Measurements from ENCODE around the gene CCDC88C.
"Not testable (repeated sequence)": the region's sequence is repeated elsewhere in the genome, so short reads cannot be mapped to it uniquely, and the experiment has no call there.

CCDC88C gene

DNA sequence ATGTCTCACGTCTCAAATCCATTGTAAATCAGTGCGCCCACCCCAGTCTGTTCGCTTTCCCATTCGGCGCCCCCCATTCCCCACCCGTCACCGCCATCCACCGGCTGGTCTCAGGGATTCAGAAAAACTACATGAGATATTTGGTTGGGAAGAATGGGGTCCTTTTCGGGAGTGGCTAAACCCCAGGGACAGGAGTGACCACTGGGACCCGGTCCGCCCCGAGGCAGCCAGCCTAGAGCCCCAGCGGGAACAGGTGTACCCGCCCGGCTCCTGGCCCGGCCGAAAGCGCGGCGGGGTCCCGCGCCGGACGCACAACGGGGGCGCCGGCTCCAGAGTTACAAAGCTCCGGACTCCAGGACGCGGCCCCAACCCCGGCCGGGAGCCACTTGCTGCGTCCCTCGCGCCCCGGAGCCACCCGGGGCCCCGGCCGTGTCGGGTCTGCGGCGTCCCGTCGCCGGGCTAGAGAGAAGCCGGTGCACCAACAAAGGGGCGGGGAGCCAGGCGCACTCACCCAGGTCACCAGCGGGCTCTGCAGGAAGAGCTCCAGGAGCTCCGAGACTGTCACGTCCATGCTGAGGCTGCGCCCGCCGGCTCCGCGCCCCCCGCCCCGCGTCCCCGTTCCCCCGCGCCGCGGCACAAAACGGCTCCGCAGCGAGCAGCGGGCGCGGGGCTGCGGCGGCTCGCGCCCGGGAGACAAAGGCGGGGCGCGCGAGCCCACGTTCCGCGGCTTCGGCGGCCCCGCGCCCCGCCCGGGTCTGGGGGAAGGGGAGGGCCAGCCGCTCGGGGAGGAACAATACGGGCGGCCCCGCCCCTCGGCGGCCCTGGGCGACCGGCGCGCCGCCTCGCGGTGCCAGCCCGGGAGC, at the start of gene CCDC88C:
Gene CCDC88C (minus strand): TSS at position 701 of the 863 bp plus-strand sequence. CDS start 130 bp downstream, at position 571.
- no peaks in the 10 kb centered on the region for H3K27me3 Mint-ChIP-seq
- peak within 1 kb of the TSS; percentile 99 for H3K27ac Mint-ChIP-seq
- peaks cover 45% of the 10 kb centered on the region for H3K4me1 Mint-ChIP-seq
- H3K4me3 Mint-ChIP-seq, result peak within 1 kb of the TSS; percentile 97
- H3K36me3 Mint-ChIP-seq, result peaks cover 13% of the 10 kb centered on the region
- no peaks in the 10 kb centered on the region for H3K9me3 Mint-ChIP-seq

DNA sequence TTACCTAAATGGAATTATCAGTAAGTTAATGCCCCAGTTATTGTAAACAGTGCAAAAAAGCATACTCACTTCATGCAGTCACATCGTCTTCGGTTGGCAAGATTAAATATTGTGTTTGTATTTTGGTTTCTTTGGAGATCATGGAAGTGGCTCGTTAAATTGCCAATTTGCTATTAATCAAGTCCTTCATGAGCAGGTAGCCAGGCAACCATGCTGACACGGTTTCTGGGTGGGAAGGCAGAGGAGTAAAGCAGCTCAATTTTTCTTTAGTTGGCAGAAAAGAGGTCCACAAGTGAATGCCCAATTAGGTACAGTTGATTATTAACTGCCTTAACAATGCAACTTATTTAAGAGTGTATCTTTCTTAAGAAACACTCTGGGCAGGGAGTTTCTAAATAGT, 48.6 kb upstream of the CCDC88C start:
- Mint-ChIP-seq H3K4me3 (no peak overlapping the region), H3K27me3 (no peaks in the 10 kb centered on the region), H3K9me3 (no peaks in the 10 kb centered on the region), H3K4me1 (peaks cover 20% of the 10 kb centered on the region), H3K36me3 (peaks cover 25% of the 10 kb centered on the region), H3K27ac (peak overlapping the region; percentile 85)

DNA sequence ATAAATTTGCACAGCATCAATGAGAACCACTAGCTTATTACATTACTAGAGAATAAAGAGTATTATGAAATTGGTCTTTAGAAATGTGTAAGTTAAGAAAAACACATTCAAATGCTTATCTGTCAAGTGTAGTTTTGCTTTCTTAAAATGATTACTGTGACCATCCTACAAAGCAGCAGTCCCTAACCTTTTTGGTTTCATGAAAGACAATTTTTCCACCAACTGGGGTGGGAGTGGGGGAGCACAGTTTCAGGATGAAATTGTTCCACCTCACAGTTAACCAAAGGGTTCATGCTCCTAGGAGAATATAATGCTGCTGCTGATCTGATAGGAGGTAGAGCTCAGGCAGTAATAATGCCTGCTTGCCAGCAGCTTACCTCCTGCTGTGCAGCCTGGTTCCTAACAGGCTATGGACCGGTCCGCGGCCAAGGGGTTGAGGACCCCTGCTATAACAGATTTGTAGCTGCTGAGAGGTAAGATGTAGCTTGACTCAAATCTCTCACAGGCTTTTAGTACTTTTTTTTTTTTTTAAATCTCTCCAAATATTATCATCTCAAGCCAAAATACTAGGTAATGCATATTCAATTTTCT, 47.1 kb upstream of the CCDC88C start:
- Mint-ChIP-seq H3K36me3 (peaks cover 28% of the 10 kb centered on the region), H3K27ac (peak overlapping the region; percentile 41), H3K4me1 (peaks cover 16% of the 10 kb centered on the region), H3K9me3 (no peaks in the 10 kb centered on the region), H3K4me3 (no peak overlapping the region), H3K27me3 (no peaks in the 10 kb centered on the region)

- Mint-ChIP-seq H3K4me1 (peaks cover 31% of the 10 kb centered on the region), H3K9me3 (no peaks in the 10 kb centered on the region), H3K27ac (no peak overlapping the region), H3K4me3 (no peak overlapping the region), H3K27me3 (no peaks in the 10 kb centered on the region), H3K36me3 (peaks cover 23% of the 10 kb centered on the region)
Measured at GRCh38 chr14:91458612-91459011, 41.0 kb upstream of the CCDC88C start.

GRCh38 chr14:91456283-91456682, 38.7 kb upstream of the CCDC88C start:
- peak overlapping the region; percentile 56 for H3K27ac Mint-ChIP-seq
- no peaks in the 10 kb centered on the region for H3K27me3 Mint-ChIP-seq
- no peaks in the 10 kb centered on the region for H3K9me3 Mint-ChIP-seq
- H3K4me3 Mint-ChIP-seq, result no peak overlapping the region
- H3K4me1 Mint-ChIP-seq, result peaks cover 42% of the 10 kb centered on the region
- peaks cover 16% of the 10 kb centered on the region for H3K36me3 Mint-ChIP-seq

GRCh38 chr14:91454580-91454979, 37.0 kb upstream of the CCDC88C start:
- no peaks in the 10 kb centered on the region for H3K27me3 Mint-ChIP-seq

GRCh38 chr14:91454155-91454554, 36.5 kb upstream of the CCDC88C start:
- H3K4me1 Mint-ChIP-seq, result peaks cover 43% of the 10 kb centered on the region
- H3K27ac Mint-ChIP-seq, result peak overlapping the region; percentile 82
- peak overlapping the region; percentile 21 for H3K4me3 Mint-ChIP-seq
- H3K27me3 Mint-ChIP-seq, result no peaks in the 10 kb centered on the region
- peaks cover 11% of the 10 kb centered on the region for H3K36me3 Mint-ChIP-seq
- no peaks in the 10 kb centered on the region for H3K9me3 Mint-ChIP-seq

More at GRCh38 chr14:91454580-91454979, 37.0 kb upstream of the CCDC88C start:
- Mint-ChIP-seq H3K4me1 (peaks cover 43% of the 10 kb centered on the region), H3K36me3 (peaks cover 11% of the 10 kb centered on the region), H3K27ac (peak overlapping the region; percentile 82), H3K9me3 (no peaks in the 10 kb centered on the region), H3K4me3 (peak overlapping the region; percentile 21)

DNA sequence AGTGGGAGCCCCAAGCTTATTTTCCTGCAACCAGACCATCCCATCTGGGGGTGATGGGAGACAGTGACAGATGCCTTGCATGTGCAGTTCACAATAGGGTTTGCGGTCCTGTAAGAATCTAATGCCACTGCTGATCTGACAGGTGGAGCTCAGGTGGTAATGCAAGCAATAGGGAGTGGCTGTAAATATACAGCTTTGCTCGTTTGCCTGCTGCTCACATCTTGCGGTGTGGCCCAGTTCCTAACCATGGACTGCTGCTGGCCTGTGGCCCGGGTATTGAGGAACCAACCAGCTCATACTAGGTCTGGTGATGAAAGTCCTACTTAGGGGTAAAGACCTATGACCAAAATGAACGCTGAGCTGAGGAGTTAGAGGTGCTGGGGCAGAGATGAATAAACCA, 36.1 kb upstream of the CCDC88C start:
- Mint-ChIP-seq H3K27me3 (no peaks in the 10 kb centered on the region), H3K36me3 (peaks cover 11% of the 10 kb centered on the region), H3K4me3 (no peak overlapping the region), H3K4me1 (peaks cover 42% of the 10 kb centered on the region), H3K9me3 (no peaks in the 10 kb centered on the region), H3K27ac (peak overlapping the region; percentile 82)

- H3K4me3 Mint-ChIP-seq, result no peak overlapping the region
- no peaks in the 10 kb centered on the region for H3K4me1 Mint-ChIP-seq
- H3K27me3 Mint-ChIP-seq, result no peaks in the 10 kb centered on the region
- no peaks in the 10 kb centered on the region for H3K9me3 Mint-ChIP-seq
- peaks cover 4% of the 10 kb centered on the region for H3K36me3 Mint-ChIP-seq
- H3K27ac Mint-ChIP-seq, result no peak overlapping the region
Measured at GRCh38 chr14:91444335-91445020, 26.9 kb upstream of the CCDC88C start.

- no peak overlapping the region for H3K27ac Mint-ChIP-seq
- no peaks in the 10 kb centered on the region for H3K4me1 Mint-ChIP-seq
- no peak overlapping the region for H3K4me3 Mint-ChIP-seq
- peaks cover 7% of the 10 kb centered on the region for H3K36me3 Mint-ChIP-seq
- peaks cover 2% of the 10 kb centered on the region for H3K27me3 Mint-ChIP-seq
- no peaks in the 10 kb centered on the region for H3K9me3 Mint-ChIP-seq
Measured at GRCh38 chr14:91439345-91439744, 21.7 kb upstream of the CCDC88C start.

DNA sequence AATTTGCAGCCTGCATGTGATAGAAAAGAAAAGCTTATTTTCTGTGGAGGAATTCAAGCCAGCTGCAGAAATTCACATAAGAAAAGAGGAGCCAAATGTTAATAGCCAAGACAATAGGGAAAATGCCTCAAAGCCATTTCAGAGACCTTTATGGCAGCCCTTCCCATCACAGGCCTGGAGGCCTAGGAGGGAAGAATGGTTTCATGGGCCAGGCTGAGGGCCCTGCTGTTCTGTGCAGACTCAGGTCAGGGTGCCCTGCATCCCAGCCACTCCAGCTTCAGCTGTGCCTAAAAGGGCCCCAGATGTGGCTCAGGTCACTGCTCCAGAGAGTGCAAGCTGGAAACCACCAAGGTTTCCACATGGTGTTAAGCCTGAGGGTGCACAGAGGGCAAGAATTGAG, 21.2 kb upstream of the CCDC88C start:
- no peak overlapping the region for H3K27ac Mint-ChIP-seq
- no peaks in the 10 kb centered on the region for H3K9me3 Mint-ChIP-seq
- H3K4me3 Mint-ChIP-seq, result no peak overlapping the region
- H3K36me3 Mint-ChIP-seq, result peaks cover 7% of the 10 kb centered on the region
- H3K4me1 Mint-ChIP-seq, result no peaks in the 10 kb centered on the region
- H3K27me3 Mint-ChIP-seq, result peaks cover 2% of the 10 kb centered on the region

- not testable (repeated sequence) for H3K27me3 Mint-ChIP-seq, H3K9me3 Mint-ChIP-seq, H3K4me3 Mint-ChIP-seq, H3K36me3 Mint-ChIP-seq, H3K4me1 Mint-ChIP-seq, H3K27ac Mint-ChIP-seq
Measured at GRCh38 chr14:91436266-91436665, 18.6 kb upstream of the CCDC88C start.

GRCh38 chr14:91429385-91429784, 11.8 kb upstream of the CCDC88C start:
- no peaks in the 10 kb centered on the region for H3K27me3 Mint-ChIP-seq

DNA sequence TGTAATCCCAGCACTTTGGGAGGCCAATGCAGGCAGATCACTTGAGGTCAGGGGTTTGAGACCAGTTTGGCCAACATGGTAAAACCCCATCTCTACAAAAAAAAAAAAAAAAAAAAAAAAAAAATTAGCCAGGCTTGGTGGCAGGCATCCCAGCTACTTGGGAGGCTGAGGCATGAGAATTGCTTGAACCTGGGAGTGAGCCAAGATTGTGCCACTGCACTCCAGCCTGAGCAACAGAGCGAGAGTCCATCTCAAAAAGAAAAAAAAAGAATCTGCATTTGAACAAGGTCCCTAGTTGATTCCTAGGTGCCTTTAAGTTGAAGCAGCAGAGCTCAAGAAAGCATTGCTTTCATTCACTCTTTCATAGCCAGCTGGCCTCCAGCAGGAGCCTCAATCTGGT, 11.3 kb upstream of the CCDC88C start:
- H3K36me3 Mint-ChIP-seq, H3K27ac Mint-ChIP-seq, H3K27me3 Mint-ChIP-seq: not testable (repeated sequence)

More at GRCh38 chr14:91429385-91429784, 11.8 kb upstream of the CCDC88C start:
- Mint-ChIP-seq H3K9me3 (no peaks in the 10 kb centered on the region), H3K4me1 (peaks cover 24% of the 10 kb centered on the region), H3K36me3 (no peaks in the 10 kb centered on the region), H3K27ac (no peak overlapping the region), H3K4me3 (no peak overlapping the region)

DNA sequence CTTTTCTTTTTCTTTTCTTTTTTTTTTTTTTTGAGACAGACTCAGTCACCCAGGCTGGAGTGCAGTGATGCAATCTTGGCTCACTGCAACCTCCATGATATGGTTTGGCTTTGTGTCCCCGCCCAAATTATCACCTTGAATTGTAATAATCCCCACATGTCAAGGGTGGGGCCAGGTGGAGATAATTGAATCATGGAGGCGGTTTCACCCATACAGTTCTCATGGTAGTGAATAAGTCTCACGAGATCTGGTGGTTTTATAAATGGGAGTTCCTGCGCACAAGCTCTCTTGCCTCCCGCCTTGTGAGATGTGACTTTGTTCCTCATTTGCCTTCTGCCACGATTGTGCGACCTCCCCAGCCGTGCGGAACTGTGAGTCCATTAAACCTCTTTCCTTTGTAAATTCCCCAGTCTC, 7.9 kb upstream of the CCDC88C start:
- H3K36me3 Mint-ChIP-seq, H3K4me3 Mint-ChIP-seq, H3K27ac Mint-ChIP-seq, H3K27me3 Mint-ChIP-seq, H3K9me3 Mint-ChIP-seq: not testable (repeated sequence)
- peaks cover 25% of the 10 kb centered on the region for H3K4me1 Mint-ChIP-seq

More for the DNA sequence above, 11.3 kb upstream of the CCDC88C start:
- not testable (repeated sequence) for H3K9me3 Mint-ChIP-seq, H3K4me3 Mint-ChIP-seq
- H3K4me1 Mint-ChIP-seq, result peaks cover 25% of the 10 kb centered on the region
